Activated naive CD4-positive, alpha-beta T cell treated with anti-CD3 and anti-CD28 coated beads, Interleukin-2, amount 50 U/mL, for 72 hours (primary cell): ENCODE data around the gene SLC9A9. TPM values are rescaled to one million over a fixed set of nuclear protein-coding genes. Genes with fewer than 3 reads are reported as not detected.

ENCODE experiments used
- ATAC-seq, 2 donors: fragments of 150-1000 bp; cut with Tn5 transposase; 2 replicates each; pipeline ENCODE4 v1.10.0; 2021; ENCODE audit warnings: mild to moderate bottlenecking in 2 of 2, moderate library complexity in 2 of 2
- DNase-seq, 2 donors: peaks; one replicate each; pipeline ENCODE4 v3.0.0; 2021 to 2022; ENCODE audit warnings: low spot score in 2 of 2
- H3K27ac Mint-ChIP-seq, 2 donors: one replicate each; pipeline ENCODE4 v1.8.0; 2022; ENCODE audit warnings: mild to moderate bottlenecking in 2 of 2, mixed read lengths in 2 of 2
- H3K36me3 Mint-ChIP-seq, 2 donors: one replicate each; pipeline ENCODE4 v1.8.0; 2022; ENCODE audit warnings: mixed read lengths in 2 of 2
- H3K9me3 Mint-ChIP-seq, 2 donors: one replicate each; pipeline ENCODE4 v1.8.0; 2022; ENCODE audit warnings: mixed read lengths in 2 of 2
- total RNA-seq, 2 donors: library from RNA; stranded (reverse); gene quantifications; one replicate each; pipeline ENCODE4 v1.2.3, GENCODE V29; 2022

SLC9A9 gene
- total RNA-seq, 2 donors from 2014 or later, result 2.3 to 2.5 TPM

DNA sequence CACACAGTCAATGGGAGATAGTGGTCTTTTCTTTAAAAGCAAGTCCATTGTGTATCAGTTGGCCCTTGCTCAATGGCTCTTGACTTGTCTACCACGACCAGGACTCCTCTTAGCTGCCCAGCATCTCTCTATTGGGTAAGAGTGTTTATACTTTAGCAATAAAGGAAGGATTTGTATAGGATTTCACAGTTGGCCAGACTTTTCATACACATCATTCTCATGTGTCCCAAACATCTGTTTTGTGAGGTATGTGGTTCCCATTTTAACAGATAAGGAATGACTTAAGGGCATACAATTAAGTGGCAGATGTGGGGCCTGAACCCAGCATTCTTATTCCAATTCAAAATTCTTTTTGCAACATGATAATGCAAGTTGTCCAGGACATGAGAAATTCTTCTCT is 537.2 kb downstream of the SLC9A9 start:
- no peaks in the 10 kb centered on the region for H3K36me3 Mint-ChIP-seq
- H3K9me3 Mint-ChIP-seq, result peaks cover 0 to 7% of the 10 kb centered on the region in 2 donors
- no peak for DNase-seq
- ATAC-seq, result no peak
- H3K27ac Mint-ChIP-seq, result no peak overlapping the region

GRCh38 chr3:143309705-143310104 is 538.6 kb downstream of the SLC9A9 start:
- Mint-ChIP-seq H3K9me3 (peaks cover 0 to 7% of the 10 kb centered on the region in 2 donors), H3K36me3 (no peaks in the 10 kb centered on the region), H3K27ac (no peak overlapping the region)
- DNase-seq (no peak), ATAC-seq (no peak)

GRCh38 chr3:143307613-143308183 is 540.6 kb downstream of the SLC9A9 start:
- no peak for DNase-seq
- Mint-ChIP-seq H3K36me3 (no peaks in the 10 kb centered on the region), H3K9me3 (peaks cover 0 to 4% of the 10 kb centered on the region in 2 donors), H3K27ac (no peak overlapping the region)
- peak; percentile 53 to 87 for ATAC-seq

DNA sequence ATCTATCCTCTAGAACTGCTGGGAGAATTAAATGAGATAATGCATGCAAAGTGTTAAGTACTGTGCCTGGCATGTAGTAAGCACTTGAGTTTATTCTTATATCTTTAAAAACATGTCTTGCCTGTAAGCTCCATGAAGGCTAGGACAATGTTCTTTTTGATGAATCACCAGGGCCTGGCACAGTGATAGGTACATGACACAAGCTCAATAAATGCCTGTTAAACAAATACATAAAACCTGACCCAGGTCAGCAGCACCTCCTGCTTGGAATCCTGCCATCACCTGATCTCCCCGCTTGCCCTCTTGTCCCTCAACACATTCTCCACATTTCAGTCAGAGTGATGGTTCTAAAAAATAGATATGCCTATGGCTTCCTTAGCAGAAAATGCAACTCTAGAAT is 541.9 kb downstream of the SLC9A9 start:
- Mint-ChIP-seq H3K9me3 (peaks cover 0 to 3% of the 10 kb centered on the region in 2 donors), H3K27ac (no peak overlapping the region), H3K36me3 (no peaks in the 10 kb centered on the region)
- ATAC-seq (no peak), DNase-seq (no peak)

DNA sequence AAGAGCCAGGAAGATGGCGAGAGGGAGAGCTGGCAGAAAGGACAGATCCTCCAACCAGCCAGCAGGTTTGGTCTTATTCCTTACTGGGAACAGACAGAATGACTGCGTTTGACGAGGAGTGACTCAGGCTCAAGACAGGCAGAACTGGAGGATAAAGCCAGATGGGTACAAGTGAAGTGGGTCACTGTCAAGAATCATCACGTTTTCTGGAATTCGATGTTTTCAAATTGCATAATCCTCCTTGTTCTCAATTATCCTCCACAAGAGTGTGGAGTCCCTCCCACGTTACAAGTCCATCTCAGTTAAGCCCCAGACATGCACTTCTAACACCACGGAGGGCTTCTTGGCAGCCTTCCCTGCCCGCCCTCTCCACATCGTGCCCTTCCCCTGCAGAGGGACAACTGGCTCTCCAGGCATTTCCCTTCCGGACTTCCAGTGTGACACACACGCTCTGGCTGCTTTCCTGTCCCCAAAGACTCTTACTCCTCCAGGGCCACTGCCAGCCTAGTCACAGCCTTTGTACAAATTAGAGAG is 545.6 kb downstream of the SLC9A9 start:
- H3K27ac Mint-ChIP-seq, result no peak overlapping the region
- H3K9me3 Mint-ChIP-seq, result no peaks in the 10 kb centered on the region
- DNase-seq (no peak), ATAC-seq (no peak)
- no peaks in the 10 kb centered on the region for H3K36me3 Mint-ChIP-seq

DNA sequence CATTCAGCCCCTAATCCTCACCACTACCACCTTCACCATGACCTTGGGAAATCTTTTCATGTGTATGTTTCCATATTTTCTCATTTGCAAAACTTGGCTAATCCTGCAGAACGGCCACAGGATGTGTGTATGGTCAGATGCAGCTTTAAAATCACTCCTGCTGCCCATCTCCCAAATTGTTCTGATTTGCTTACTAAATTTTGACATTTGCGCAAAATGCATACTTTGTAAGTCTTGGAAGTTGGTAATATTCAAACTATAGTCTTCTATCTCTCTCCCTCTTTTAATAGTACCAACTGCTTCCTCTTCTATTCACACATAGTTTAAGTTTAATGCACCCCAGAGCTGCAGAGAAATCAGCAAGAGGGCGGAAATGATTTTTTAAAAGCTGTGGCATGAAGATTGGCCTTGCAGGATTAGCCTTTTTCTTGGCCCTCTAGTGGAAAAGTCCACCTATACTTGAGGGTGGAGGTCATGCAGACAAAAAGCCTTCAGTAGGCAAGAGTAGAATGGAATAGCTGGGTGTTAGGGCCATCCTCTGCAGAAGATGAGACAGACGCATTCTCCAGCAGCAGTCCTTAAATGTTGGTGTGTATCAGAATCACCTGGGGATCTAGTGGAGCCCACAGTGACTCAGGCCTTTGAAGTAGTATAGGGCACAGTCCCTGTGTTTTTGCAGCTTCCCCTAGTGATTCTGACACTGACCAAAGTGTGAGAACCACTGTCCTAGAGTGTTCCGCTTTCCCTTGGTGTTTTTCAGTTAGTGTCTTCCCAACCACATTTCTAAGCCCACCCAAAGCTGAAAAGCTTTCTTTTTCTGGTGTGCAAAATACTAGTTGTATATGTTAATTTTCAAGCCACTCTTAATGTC is 547.0 kb downstream of the SLC9A9 start:
- no peaks in the 10 kb centered on the region for H3K36me3 Mint-ChIP-seq
- ATAC-seq, result peak; percentile 67 to 77
- no peak for DNase-seq
- no peaks in the 10 kb centered on the region for H3K9me3 Mint-ChIP-seq
- H3K27ac Mint-ChIP-seq, result no peak overlapping the region

- H3K9me3 Mint-ChIP-seq, result no peaks in the 10 kb centered on the region
- peak overlapping the region; percentile 23 to 56 for H3K27ac Mint-ChIP-seq
- no peaks in the 10 kb centered on the region for H3K36me3 Mint-ChIP-seq
- no peak for DNase-seq
- ATAC-seq, result no peak
Measured at GRCh38 chr3:143298886-143299535, 549.3 kb downstream of the SLC9A9 start.

- H3K9me3 Mint-ChIP-seq, result no peaks in the 10 kb centered on the region
- no peaks in the 10 kb centered on the region for H3K36me3 Mint-ChIP-seq
- no peak for ATAC-seq
- peak overlapping the region in 1 of 2 donors; percentile 23 for H3K27ac Mint-ChIP-seq
- no peak for DNase-seq
Measured at GRCh38 chr3:143298380-143298779, 549.9 kb downstream of the SLC9A9 start.

DNA sequence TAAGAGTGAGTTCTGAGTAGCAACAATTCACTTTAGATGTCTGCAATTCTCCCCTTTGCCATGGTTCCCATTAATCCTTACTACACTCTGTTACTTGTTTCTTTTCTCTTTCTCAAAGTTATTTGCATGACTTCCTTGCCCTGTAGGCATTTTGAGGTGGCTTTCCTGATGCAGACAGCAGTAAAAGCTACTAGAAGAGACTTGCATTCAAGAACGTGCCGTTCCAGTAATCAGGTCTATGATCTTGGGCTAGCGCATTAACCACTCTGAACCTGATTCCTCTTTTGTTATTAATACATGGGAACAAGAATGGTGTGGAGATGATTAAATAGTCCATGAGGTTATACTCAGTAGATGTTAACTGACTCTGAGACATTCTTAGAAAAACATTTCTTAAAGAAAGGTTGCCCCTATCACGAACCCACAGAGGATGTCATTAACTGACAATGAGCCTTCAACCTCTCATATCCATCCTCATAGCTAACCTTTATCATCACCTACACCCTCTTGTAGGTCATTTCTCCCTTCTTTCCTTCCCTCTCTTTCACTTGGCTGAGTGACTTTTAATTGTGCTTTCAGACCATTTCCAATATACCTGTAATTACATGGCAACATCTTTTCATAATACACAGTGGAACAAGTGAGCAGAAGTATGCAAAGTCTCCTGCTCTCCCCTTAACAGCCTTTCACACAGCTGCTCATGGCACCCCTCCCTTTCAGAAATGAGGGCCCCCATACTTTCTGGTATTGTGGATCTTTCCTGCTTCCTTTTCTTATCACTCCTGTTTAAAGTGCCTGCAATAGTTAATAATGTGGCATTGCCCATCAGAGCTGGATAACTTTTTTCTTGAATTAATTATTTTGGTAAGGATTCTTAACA is 552.8 kb downstream of the SLC9A9 start:
- Mint-ChIP-seq H3K27ac (no peak overlapping the region), H3K9me3 (no peaks in the 10 kb centered on the region), H3K36me3 (no peaks in the 10 kb centered on the region)
- DNase-seq (no peak), ATAC-seq (peak; percentile 16 to 68)

DNA sequence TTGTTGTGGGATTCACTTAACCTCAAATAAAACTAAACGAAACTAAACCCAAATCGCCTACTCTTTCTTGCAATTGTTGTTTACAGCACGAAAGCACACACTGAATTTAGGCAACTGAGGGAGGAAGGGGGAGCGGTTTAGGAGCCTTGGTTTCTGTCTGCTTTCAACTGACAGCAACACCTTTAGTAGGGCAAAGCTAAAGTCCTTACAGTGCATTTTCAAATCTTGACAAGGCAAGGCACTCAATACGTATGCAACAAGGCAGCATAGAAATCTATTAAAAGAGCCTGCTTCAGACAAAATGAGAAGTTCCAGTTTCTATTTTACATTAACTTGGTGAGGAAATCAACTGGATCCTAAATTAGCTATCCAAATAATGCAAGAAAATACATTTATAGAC is 554.1 kb downstream of the SLC9A9 start:
- DNase-seq, result no peak
- no peaks in the 10 kb centered on the region for H3K9me3 Mint-ChIP-seq
- H3K36me3 Mint-ChIP-seq, result no peaks in the 10 kb centered on the region
- H3K27ac Mint-ChIP-seq, result peak overlapping the region in 1 of 2 donors; percentile 31
- ATAC-seq, result peak in 1 of 2 donors; percentile 67

GRCh38 chr3:143291836-143292447 is 556.3 kb downstream of the SLC9A9 start:
- no peaks in the 10 kb centered on the region for H3K36me3 Mint-ChIP-seq
- DNase-seq (no peak), ATAC-seq (no peak)
- H3K9me3 Mint-ChIP-seq, result no peaks in the 10 kb centered on the region
- no peak overlapping the region for H3K27ac Mint-ChIP-seq

- DNase-seq, result no peak
- Mint-ChIP-seq H3K27ac (no peak overlapping the region), H3K9me3 (no peaks in the 10 kb centered on the region), H3K36me3 (no peaks in the 10 kb centered on the region)
- ATAC-seq, result peak in 1 of 2 donors; percentile 65
Measured at GRCh38 chr3:143288944-143289343, 559.3 kb downstream of the SLC9A9 start.

DNA sequence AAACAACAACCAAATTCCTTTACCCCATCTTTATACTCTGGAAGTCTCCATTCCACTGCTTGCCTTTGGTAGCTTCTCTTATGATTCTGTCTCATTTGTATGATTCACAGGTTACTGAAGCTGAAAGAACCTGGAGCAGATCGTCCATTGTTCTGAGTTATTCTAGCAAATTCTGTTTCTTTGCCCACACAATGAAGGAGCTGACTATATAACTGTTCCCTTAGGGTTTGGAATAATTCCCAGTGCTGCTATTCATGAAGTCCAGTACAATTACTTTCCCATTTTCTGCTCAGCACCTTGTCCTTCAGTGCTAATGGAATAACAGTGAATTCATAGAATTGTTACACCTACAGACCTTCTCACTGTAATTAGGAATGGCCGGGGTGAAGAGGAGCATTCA is 560.9 kb downstream of the SLC9A9 start:
- ATAC-seq (no peak), DNase-seq (no peak)
- no peaks in the 10 kb centered on the region for H3K36me3 Mint-ChIP-seq
- no peaks in the 10 kb centered on the region for H3K9me3 Mint-ChIP-seq
- no peak overlapping the region for H3K27ac Mint-ChIP-seq

DNA sequence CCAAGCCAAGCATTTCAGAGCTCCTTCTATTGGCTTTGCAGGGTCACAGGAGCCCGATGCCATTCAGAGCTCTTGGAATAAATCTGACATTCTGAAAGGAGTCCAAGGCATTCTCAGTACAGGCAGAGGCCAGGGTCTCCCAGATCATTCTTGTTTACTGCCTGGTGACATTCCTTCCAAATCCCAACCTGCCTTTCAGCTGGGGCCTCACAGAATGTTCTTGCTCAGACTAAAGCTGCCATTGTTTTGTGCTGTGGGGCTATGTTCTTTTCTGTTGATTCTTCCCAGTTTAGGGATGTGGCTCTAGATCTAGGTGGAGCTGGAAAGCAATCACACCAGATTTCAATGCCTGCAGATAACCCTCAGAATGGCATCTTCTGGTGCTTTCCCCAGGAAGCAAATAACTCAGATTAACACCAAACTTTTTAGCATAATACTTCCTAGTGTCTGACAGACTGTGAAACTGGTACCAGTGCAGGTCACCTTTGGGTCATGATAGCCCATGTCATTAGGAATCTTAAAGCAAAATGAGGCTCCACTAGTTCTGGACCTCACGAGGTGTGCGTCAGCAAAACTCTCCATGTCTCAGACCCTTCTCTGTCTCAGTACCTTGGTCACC is 561.8 kb downstream of the SLC9A9 start:
- DNase-seq (no peak), ATAC-seq (no peak)
- Mint-ChIP-seq H3K27ac (no peak overlapping the region), H3K36me3 (no peaks in the 10 kb centered on the region), H3K9me3 (no peaks in the 10 kb centered on the region)

- H3K27ac Mint-ChIP-seq, result peak overlapping the region in 1 of 2 donors; percentile 37
- ATAC-seq, result peak; percentile 78 to 92
Measured at GRCh38 chr3:143283432-143284128, 564.7 kb downstream of the SLC9A9 start.

More at GRCh38 chr3:143283432-143284128, 564.7 kb downstream of the SLC9A9 start:
- DNase-seq, result peak in 1 of 2 donors; percentile 11
- Mint-ChIP-seq H3K9me3 (peaks cover 0 to 7% of the 10 kb centered on the region in 2 donors), H3K36me3 (no peaks in the 10 kb centered on the region)
